ENCODE data around the gene DCTN2.
"Not testable (repeated sequence)": the region's sequence is repeated elsewhere in the genome, so short reads cannot be mapped to it uniquely, and the experiment has no call there.

DCTN2 gene

GRCh38 chr12:57577981-57578758 is 31.2 kb upstream of the DCTN2 start:
- DNase-seq (ENCODE audit: extremely low read depth in 1 of 2, low read depth in 1 of 2): no peak

GRCh38 chr12:57576613-57577160 is 29.7 kb upstream of the DCTN2 start:
- no peak for DNase-seq (ENCODE audit: extremely low read depth in 1 of 2, low read depth in 1 of 2)

- no peak for DNase-seq (ENCODE audit: extremely low read depth in 1 of 2, low read depth in 1 of 2)
Measured at GRCh38 chr12:57575771-57576612, 29.0 kb upstream of the DCTN2 start.

GRCh38 chr12:57574795-57575194 is 27.8 kb upstream of the DCTN2 start:
- no peak for DNase-seq (ENCODE audit: extremely low read depth in 1 of 2, low read depth in 1 of 2)

DNA sequence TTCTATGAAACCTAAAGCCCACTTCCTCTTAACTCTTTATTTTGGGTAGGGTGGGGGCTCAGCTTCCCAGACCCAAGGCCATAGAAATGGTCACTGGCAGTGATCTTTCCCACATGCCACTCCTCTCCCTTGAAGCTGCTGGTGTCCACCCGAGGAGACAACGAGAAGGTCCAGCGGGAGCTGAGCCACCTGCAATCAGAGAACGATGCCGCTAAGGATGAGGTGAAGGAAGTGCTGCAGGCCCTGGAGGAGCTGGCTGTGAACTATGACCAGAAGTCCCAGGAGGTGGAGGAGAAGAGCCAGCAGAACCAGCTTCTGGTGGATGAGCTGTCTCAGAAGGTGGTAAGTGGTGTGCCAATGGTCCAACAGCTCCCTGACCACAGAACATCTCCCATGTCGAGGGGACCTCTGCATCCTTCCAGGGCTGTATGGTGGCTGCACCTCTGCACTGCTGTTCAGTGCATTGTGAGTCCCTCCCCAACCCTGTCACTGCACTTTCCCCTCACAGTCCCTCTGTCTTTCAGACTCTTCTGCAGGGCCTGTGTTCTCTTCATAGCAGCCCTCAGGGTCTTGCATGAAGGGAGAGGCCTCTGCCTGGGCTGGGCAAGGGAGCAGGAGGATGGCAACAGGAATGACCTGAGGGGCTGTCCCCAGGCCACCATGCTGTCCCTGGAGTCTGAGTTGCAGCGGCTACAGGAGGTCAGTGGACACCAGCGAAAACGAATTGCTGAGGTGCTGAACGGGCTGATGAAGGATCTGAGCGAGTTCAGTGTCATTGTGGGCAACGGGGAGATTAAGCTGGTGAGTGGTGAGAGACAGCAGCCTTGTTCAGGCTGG is 25.2 kb upstream of the DCTN2 start:
- no peak for DNase-seq (ENCODE audit: extremely low read depth in 1 of 2, low read depth in 1 of 2)

GRCh38 chr12:57570438-57570837 is 23.4 kb upstream of the DCTN2 start:
- not testable (repeated sequence) for DNase-seq (ENCODE audit: extremely low read depth in 1 of 2, low read depth in 1 of 2)

GRCh38 chr12:57569858-57570257 is 22.9 kb upstream of the DCTN2 start:
- DNase-seq (ENCODE audit: extremely low read depth in 1 of 2, low read depth in 1 of 2): no peak

DNA sequence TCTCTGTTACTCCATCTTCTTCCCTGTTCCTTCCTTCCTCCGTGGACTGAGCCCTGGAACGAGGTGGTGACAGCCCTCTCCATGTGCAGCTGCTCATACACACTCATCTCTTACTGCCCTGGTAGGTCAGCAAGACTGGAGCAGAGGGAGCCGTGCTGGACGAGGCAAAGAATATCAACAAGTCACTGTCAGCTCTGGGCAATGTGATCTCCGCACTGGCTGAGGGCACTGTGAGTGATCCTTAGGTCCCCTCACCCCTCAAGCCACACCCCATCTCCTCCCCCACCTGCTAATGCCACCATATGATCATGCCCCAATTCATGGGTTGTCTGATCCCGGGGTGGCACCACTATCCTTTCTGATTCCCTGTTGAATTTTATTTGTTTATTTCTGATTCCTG is 21.8 kb upstream of the DCTN2 start:
- no peak for DNase-seq (ENCODE audit: extremely low read depth in 1 of 2, low read depth in 1 of 2)

DNA sequence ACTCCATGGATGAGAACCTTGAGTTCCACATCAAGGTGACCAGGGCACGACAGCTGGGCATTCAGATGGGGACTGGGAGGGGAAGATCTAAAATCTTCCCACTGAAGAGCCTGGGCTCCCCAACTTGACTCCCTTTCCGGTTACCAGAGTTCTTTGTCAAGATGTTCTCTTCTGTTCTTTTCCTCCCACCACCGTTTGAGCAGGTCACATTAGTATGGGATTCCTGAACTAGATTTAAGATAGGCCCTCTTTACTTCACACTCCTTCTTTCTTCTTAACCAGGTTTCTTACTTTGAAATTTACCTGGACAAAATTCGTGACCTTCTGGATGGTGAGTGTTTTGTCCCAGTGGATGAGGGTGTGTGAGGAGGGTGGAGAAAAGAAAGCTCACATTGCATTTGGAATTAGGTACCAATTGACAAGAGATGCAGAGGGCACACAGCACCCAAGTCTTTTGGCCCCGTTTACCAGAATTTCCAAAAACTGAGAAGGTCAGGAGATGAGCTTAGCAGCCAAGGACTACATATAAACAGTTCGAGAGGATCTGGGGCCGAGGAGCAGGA is 17.3 kb upstream of the DCTN2 start:
- no peak for DNase-seq (ENCODE audit: extremely low read depth in 1 of 2, low read depth in 1 of 2)

- DNase-seq (ENCODE audit: extremely low read depth in 1 of 2, low read depth in 1 of 2): no peak
Measured at GRCh38 chr12:57563358-57563757, 16.4 kb upstream of the DCTN2 start.

GRCh38 chr12:57561117-57561516 is 14.1 kb upstream of the DCTN2 start:
- not testable (repeated sequence) for DNase-seq (ENCODE audit: extremely low read depth in 1 of 2, low read depth in 1 of 2)

GRCh38 chr12:57560516-57560915 is 13.5 kb upstream of the DCTN2 start:
- DNase-seq (ENCODE audit: extremely low read depth in 1 of 2, low read depth in 1 of 2): no peak

DNA sequence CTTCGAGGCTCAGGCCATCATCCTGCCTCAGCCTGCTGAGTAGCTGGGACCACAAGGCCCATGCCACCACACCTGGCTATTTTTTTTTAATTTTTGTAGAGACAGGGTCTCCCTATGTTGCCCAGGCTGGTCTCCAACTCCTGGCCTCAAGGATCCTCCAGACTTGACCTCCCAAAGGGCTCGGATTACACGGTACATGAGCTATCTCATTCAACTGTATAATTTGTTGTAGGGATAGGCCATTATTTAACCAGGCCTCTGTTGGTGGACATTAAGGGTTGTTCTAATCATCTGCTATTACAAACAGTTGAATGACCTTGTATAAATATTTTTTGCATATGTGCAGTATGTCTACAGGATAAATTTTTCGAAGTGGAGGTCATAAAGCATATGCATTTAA is 11.9 kb upstream of the DCTN2 start:
- no peak for DNase-seq (ENCODE audit: extremely low read depth in 1 of 2, low read depth in 1 of 2)

DNA sequence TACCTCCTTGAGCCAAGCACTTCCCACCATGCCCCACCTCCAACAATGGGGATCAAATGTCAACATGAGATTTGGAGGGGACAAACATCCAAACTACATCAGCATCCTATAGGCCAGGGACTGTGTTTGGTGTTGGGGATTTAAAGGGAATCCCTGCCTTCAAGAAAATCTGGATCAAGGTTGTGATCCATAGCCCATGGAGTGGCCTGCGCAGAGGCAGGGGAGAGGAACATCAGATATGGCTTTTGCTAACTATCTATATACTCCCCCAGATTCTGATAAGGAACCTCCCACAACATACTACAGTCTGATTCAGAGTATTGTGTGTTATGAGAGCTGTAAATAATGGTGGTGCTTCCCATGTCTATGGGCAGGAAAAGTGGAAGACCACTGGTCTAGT is 7.9 kb upstream of the DCTN2 start:
- DNase-seq (ENCODE audit: extremely low read depth in 1 of 2, low read depth in 1 of 2): no peak

GRCh38 chr12:57554453-57554852 is 7.5 kb upstream of the DCTN2 start:
- DNase-seq (ENCODE audit: extremely low read depth in 1 of 2, low read depth in 1 of 2): no peak

- no peak for DNase-seq (ENCODE audit: extremely low read depth in 1 of 2, low read depth in 1 of 2)
Measured at GRCh38 chr12:57553343-57554202, 6.6 kb upstream of the DCTN2 start.

DNA sequence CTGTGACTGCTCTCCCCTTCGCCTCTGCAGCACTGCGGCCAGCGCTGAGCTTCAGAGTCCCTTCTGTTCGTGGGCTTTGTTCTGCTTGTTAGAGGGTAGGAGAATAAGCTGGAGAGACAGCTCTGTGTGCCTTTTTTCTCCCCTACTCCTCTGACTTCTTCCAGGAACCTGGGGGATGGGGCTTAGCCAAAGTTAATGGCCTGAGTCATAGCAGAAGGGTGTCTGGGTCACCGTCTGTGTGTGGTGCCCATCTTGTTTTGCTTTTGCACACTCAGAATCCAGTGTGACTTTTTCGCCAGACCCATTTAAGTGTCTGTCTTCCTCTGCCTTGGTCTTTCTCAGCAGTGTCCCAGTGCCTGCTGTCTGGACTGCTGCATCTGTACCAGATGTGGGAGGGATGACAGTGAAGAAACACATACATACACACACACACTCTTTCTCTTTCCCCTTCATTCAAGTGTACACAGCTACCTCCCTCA is 5.9 kb upstream of the DCTN2 start:
- DNase-seq (ENCODE audit: extremely low read depth in 1 of 2, low read depth in 1 of 2): no peak

- no peak for DNase-seq (ENCODE audit: extremely low read depth in 1 of 2, low read depth in 1 of 2)
Measured at GRCh38 chr12:57552306-57552651, 5.3 kb upstream of the DCTN2 start.

DNA sequence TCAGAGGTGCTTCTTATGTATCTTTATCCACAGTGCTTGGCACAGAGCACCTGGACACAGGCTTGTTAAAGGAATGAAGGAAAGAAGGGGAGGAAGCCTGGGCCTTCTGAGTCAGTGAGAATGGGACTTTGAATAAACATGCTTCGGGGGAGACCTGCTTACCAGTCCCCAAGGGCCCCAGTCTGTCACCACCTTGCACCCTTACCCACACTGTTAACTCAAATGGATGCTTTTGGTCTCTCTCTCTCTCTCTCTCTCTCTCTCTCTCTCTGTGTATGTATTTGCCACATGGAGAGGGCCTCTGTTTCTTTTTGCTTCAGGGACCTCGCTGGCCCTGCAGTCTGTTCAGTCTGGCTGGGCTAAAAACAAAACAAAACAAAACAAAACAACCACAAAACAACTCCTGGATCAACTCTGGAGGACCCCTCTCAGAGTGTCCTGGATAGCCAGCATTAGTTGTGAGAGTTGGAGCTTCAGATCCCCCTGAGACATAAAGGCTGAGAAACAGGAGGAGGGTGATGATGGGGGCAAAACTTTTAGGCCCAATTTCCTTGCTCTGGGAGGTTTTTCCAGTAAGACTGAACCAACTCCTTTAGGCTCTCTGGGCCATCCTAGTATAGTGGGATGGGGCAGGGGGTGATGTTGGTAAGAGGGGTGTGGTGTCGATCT is 4.8 kb upstream of the DCTN2 start:
- no peak for DNase-seq (ENCODE audit: extremely low read depth in 1 of 2, low read depth in 1 of 2)
